Stimulated activated CD4-positive, alpha-beta T cell treated with anti-CD3 and anti-CD28 coated beads, Interleukin-1b, Interleukin-23, amount 100 ng/mL, for 24 hours (primary cell): ENCODE results near the gene RIC3.

Experiments used
- DNase-seq, 4 experiments: peaks; one replicate each; pipeline ENCODE4 v3.0.0-alpha.2; 2020; ENCODE audit warnings: low read depth in 4 of 4, low spot score in 1 of 4

Gene RIC3

DNA sequence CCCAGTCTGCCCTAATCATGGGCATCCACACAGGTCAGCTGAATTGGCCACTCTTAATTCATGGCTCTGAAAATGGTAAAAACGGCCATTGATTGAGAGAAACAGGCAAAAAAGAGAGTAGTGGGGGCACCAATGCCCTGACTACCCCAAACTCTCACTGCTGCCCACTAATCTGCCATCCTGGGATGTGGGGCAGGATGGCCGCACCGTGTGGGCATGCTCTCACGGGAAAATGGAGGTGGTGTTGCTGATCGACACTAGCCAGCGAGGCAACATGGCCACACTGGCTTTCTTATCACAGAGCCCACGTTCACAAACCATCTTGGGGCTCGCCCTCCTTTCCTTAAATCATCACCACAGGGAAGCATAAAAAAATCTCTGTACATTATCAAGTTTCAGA lies 99.1 kb downstream of the RIC3 start:
- DNase-seq, result no peak

DNA sequence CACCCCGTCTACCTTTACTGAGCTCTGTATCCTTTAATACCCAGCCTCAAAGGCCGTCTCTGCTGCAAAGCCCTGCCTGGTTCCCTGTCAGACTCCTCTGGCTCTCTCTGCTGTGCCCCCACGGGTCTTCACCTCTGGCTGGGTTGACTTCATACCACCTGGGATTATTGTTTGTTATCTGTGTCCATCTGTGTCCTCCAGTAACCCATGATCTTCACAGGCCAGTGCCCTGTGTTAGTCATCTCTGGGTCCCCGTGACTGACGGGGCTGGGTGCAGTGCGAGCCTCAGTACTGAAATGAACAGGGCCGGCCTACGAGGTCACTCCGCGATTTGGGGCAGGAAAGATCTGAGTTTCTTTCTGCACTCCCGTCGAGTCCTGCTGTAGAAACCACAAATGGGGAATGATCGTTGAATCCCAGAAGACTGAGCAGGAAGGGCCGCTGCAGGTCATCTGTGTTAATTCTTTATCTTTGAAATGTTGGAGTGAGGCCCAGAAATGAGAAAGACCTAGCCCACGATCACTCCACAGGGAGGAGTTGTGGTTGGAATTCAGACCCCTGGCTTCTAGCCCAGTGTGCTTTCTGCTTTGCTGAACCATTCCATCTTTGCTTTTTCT lies 100.1 kb downstream of the RIC3 start:
- DNase-seq, result no peak

DNA sequence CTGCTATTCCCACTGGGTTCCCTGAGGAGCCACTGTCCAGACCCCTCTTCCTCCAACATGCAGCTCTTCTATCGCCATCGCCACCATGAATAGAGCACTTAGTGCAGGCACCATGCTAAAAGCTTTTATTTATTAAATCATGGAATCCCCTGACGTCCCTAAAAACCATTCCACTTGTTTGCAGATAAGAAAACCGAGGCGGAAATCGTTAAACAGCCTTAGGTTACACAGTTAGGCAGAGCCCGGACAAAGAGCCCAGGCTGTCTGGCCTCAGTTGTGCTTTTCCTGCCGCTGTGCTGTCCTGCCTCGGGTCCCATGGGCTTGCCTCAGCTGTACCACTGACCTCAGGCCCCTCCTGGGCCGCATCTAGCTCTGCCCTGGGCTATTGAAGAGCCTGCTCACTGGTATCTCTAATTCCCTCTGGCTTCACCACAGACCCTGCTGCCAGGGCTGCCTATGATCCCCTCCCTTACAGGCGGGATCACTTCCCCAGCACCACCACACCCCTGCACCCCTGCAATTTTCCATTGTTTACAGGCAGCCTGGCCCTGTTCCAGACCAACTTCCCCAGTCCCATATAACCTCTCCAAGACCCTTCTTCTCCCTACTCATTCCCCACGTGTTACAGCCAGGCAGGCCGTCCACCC lies 100.8 kb downstream of the RIC3 start:
- DNase-seq, result no peak

DNA sequence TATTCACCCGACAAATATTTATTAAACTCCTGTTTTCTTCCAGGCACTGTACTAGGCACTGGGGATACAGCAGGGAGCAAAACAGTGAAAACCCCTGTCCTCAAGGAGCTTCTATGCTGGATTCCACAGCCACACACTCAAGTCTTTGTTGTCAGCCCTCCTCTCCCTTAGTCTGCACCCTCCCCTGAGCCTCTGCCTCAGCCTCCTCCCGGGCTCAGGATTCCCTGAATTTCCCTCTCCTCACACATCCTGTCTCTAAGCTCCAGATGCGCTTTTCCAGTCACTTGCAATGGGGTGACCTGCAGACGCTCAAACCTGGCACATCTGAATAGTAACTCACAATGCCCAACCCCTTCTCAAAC lies 101.3 kb downstream of the RIC3 start:
- no peak for DNase-seq

DNA sequence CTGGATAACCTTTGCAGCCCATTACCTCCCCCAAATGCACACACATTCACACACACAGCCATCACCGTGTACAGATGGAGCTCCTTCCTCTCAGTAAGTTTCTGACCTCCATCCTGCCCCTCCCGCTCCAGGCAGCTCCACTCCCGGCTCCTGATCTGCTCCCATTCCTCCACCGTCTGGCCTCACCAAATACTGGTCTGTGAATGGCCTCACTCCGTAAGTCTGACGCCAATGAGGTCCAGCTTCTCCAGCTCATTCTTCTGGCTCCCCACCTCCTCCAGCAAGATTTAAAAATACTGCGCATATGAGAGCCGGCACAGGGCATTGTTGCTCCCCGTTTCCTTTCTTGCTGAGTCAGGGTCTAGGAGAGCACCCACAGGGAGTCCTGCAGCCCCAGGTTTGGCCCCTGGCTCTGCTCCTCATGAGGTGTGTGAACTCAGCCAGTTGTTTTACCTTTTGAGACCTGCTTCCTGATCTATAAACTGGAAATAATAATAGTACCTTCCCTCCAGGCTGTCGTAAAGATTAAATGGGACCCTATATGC lies 101.8 kb downstream of the RIC3 start:
- no peak for DNase-seq

DNA sequence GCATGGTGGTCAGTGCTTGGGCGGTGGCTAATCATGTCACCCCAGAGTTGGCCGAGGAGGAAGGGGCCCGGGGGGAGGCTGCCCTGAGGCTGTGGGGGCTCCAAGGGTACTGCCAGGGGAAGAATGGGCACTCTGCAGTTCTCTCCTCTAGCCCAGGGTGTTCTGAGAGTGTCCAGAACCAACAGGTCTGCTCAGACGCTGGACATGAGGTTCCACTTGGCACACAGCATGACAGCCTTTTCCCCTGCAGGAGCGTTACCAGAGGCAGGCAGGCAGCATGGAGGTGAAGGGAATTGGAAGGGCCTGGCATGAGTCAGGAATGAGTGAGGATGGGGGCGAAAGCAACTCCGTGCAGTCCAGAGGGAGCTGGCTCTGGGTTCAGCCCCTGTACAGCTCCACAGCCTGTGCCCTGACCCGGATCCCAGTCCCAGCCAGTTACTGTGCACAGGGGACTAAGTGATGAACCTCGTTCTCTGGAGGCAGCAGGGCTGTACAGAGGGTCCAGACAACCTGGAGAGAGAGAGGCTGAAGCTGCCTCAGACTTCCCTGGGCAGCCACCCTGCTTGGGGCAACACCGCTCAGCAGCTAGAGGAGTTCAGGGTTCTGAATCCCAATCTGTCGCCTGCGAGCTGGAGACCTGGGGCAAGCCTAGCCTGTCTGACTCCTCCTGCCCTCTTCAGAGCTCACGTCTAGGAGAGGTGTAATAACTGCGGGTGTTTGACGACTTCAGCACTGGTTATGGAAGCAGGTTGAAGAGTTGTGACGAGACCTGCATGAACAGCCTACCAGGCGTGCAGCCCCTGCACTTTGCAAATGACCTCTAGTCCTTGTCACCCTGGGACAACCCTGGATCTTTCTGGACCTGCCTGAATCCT lies 102.6 kb downstream of the RIC3 start:
- DNase-seq, result no peak

DNA sequence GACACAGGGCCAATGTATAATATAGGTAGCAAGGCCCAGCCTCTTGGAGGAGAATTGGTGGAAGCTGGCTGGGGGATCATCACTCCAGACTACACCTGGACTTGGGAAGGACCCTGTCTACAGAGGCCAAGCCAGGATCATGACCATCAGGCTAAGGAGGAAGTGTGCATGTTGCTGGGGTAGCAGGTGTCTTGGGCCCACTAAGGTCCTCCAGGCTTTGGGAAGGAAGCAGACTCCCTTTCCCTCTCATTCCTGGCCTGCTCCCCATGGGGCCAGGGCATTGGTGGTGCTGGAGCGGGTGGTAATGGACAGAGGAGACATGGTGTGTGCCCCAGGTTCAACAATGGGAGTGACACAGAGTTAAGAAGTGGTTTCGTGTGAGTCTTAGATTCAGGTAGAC lies 103.8 kb downstream of the RIC3 start:
- no peak for DNase-seq

DNA sequence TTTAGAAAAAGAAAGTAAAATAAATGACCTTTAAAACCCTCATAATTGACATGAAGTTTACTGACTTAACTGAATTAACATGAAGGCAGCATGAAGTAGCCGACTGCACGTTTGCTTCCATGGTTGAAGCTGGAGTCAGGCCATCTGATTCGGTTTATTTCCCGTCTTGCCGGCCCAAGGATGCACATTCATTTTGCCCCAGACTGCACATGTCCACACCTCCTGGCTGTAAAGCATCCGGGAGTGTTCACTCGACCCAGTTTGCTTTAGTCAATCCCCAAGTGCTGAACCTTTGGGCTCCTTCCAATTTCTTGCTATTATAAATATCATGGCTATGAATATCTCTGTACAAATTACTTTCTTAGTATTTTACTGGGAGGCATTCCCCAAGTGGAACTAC lies 105.5 kb downstream of the RIC3 start:
- DNase-seq, result no peak

DNA sequence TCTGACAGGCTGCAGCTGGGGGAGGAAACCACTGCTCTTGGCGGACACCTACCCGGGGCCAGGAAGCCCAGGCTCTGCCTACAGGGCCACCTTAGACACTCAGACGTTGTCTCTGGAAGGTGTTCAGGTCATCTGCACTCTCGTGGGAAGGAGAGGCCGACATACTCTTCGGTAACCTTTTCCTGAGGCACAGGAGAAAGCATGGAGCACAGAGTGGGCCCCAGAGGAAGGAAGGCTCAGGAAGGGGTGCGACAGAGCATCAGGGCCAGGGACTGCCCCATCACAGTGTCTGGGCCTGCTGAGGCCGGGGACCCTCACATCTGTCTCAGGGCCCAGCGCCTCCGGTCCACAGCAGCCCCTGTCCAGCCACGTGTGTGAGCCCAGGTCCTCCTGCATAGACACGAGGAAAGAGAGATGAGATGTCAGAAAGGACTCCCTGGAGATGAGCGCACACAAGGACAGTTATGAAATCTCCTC lies 106.0 kb downstream of the RIC3 start:
- no peak for DNase-seq

DNA sequence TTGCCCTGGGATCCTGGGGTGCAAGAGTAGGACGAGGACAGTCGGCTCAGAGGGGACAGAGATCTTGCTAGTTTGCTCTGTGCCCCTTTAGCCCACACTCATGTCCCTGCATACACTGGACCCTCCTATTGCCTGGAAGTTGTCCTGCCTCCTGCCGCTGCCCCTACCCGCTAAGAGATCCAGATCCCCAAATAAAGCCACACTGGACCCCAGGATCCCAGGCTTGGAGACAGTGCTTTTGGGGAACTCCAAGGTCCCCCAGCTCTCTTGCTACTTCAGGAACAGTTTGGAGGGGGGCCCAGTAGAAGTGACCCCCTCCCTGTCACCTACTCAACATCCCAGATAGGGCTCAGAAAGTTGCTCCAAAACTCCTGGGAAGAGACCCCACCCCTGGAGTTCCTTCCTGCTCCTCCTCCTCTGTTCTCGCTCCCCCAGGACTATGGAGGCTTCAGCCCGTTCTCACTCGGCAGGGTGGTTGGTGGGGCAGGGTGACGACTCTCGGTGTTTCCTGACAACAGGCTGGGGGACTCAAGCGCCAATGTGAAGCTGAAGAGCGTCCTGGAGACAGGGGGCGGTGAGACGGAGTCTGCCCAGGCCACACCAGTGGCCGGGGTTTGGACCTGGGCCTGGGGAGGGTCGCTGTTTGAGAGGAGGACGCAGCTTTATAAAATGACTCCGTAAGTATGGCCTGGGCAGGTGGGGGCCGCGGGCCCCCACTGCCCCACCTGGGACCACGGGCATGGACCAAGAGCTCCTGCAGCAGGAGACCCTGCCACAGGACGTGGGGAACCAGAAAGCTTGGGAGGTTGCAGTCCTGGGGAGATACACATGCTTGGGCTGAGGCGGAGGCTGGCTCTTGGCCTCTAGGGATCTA lies 107.0 kb downstream of the RIC3 start:
- DNase-seq, result no peak

DNA sequence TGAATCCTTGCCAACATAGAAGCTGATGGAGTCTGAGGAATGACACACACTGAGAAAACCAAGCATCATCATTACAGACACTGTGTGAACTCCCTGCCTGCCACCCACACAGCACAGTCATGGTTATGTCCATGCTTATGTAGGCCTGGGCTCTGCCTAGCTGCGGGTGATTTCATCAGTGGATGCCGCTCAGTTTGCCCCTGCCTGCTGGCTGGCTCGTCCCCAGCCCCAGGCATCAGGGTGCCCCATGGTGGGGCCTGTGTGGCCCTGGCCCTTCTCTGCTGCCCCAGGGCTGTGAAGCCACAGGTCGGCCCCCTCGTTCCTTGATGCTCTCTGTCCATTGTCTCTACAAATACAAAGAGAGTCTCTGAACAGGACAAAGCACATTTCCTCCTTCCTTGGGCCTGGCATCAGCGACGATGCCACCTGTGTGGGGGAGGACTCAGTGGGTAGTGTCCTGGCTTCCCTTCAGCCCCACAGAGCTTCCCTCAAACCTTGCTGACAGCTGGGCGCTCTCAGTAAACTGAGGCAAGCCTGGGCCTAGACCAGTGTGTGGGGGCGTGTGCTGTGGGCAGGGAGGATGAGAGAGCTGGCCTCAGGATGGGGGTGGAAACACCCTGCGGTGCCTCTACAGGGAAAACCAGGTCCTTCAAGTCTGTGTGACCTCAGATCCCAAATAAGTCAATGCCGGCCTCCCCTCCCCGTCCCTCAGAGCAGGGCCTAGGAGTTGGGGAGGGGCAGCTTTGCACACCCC lies 107.8 kb downstream of the RIC3 start:
- no peak for DNase-seq

DNA sequence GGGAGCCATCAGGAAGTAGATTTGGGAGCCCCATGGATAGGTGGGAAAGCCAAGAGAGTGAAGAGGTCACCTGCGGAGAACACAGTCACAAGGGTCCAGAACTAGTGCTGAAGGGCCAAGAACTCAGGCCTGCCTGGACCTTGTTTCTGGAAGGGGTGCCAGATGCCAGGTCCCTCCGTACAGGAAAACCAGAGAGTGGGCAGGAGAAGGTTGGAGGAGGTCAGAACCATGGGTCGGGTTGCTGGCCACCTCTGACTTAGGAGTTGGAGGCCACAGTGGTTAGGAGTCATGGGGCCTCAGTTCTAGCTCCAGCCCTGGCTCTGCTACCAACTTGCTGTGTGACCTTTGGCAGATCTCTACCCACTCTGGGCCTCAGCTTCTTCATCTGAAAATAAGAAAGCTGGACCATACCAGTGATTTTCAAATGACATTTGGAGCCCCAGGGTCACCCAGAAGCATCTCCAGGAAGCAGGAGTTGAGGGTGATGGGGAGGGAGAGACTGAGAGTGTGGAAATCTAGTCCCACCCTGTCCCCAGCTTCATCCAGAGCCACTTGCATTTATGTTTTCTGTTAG lies 108.6 kb downstream of the RIC3 start:
- DNase-seq, result no peak

DNA sequence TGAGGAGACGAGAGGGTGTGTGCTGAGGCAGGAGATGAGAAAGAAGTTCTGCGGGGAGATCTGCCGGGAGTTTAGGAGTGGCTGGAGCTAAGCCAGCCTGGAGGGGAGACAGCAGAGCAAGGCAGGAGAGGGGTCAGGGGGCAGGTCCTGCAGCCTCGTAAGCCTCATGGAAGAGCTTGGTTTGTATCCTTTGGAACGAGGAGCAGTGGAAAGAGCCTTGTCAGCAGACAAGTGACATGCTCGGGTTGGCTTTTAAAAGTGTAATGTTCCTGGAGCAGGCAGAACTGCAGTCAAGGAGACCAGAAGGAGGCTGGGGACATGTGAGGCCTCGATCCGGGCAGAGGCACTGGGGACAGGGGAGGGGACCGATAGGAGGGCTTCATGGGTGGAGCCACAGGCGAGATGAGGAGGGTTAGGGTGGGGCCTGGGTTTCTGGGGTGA lies 109.2 kb downstream of the RIC3 start:
- no peak for DNase-seq

DNA sequence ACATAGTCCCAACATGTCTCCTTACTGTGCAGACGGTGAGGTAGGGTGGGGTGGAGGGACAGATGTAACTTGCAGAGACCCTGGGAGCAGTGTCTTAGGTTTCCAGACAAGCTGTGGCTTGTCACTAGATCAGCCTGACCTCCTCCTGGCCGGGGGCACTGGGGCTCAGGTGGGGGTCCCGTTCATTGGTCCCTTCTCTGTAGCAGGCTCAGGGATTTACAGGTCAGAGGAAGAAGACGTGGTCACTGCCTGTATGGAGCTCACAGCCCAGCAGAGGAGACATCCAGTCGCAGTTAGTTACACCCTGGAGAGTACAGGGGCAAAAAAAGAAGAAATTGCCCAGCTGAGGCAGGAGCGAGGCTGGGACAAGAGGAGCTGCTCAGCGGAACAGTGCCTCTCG lies 109.8 kb downstream of the RIC3 start:
- DNase-seq, result no peak

DNA sequence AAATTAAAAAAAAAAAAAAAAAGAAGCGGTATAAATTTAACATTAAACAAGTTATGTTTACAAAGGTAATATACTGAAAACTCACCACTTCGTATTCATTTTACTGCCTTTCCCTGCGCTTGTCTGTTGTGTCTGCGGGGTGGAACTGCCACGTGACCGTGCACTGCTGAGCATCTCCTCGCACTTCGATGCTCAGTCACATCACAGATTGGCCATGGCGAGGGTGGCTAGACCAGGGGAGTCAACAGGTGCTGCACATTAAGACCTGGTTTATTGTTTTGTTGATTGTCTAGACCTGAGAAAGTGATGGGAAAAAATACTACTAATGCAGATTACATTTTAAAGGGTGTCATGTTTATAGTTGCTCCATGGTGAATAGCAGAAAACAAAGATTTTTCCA lies 110.6 kb downstream of the RIC3 start:
- DNase-seq, result no peak

DNA sequence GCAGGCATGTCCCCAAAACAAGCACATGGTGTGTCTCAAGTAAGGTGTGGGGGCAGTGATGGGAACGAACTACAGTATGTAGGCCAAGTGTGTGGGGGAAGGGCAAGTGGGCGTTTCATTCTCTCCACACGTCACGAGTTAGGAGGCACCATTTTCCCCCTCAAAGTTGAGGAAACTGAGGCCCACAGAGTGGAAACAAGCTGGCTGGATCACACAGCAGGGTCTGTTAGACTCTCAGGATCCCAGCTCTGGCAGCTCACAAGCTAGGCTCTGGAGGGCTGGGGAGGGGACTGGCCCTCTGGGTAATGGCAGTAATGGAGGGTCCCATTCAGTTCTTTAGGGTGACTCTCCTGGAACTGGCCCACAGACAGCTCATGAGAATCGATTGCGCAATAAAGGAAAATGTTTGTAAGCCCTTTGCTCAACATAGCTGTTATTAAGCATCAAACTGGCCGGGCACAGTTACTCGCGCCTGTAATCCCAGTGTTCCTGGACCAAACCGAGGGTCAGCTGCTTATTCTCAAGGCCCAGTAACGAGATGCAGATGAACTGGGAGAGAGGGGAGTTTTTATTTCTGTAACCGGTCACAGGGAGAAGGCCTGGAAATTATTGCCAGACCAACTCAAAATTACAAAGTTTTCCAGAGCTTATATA lies 111.9 kb downstream of the RIC3 start:
- DNase-seq, result no peak
